Measurements from ENCODE around the gene AHCY.
A peak's percentile ranks its signal among the peaks of the same experiment; 100 is the strongest.
"Not testable (repeated sequence)": the region's sequence is repeated elsewhere in the genome, so short reads cannot be mapped to it uniquely, and the experiment has no call there.

Gene AHCY

GRCh38 chr20:34302723-34303533 lies at the start of gene AHCY:
TSS of gene AHCY (minus strand) at chr20:34303355. CDS start at chr20:34303270, 85 bp downstream.
- peak; percentile 85 for DNase-seq

GRCh38 chr20:34350095-34350494 lies 46.9 kb upstream of the AHCY start:
- DNase-seq = no peak

GRCh38 chr20:34347571-34347970 lies 44.4 kb upstream of the AHCY start:
- DNase-seq = no peak

GRCh38 chr20:34346533-34346865 lies 43.3 kb upstream of the AHCY start:
- not testable (repeated sequence) for DNase-seq

- not testable (repeated sequence) for DNase-seq
Measured at GRCh38 chr20:34345839-34346532, 42.8 kb upstream of the AHCY start.

- no peak for DNase-seq
Measured at GRCh38 chr20:34345402-34345736, 42.2 kb upstream of the AHCY start.

GRCh38 chr20:34344238-34344637 lies 41.1 kb upstream of the AHCY start:
- no peak for DNase-seq

- DNase-seq = no peak
Measured at GRCh38 chr20:34343458-34344211, 40.5 kb upstream of the AHCY start.

GRCh38 chr20:34341199-34341598 lies 38.0 kb upstream of the AHCY start:
- DNase-seq = not testable (repeated sequence)

- DNase-seq = not testable (repeated sequence)
Measured at GRCh38 chr20:34340726-34341125, 37.6 kb upstream of the AHCY start.

GRCh38 chr20:34337982-34338726 lies 35.0 kb upstream of the AHCY start:
- DNase-seq = no peak

GRCh38 chr20:34337544-34337943 lies 34.4 kb upstream of the AHCY start:
- no peak for DNase-seq

GRCh38 chr20:34334654-34335407 lies 31.7 kb upstream of the AHCY start:
- no peak for DNase-seq

GRCh38 chr20:34333786-34334185 lies 30.6 kb upstream of the AHCY start:
- no peak for DNase-seq

- no peak for DNase-seq
Measured at GRCh38 chr20:34332262-34332920, 29.2 kb upstream of the AHCY start.

- DNase-seq = no peak
Measured at GRCh38 chr20:34331838-34332237, 28.7 kb upstream of the AHCY start.

GRCh38 chr20:34330861-34331544 lies 27.8 kb upstream of the AHCY start:
- not testable (repeated sequence) for DNase-seq

- no peak for DNase-seq
Measured at GRCh38 chr20:34328928-34329677, 25.9 kb upstream of the AHCY start.

- DNase-seq = not testable (repeated sequence)
Measured at GRCh38 chr20:34328207-34328606, 25.1 kb upstream of the AHCY start.

- no peak for DNase-seq
Measured at GRCh38 chr20:34324541-34324940, 21.4 kb upstream of the AHCY start.
